Measurements from ENCODE around the gene PSMD4.
"Not testable (repeated sequence)": the region's sequence is repeated elsewhere in the genome, so short reads cannot be mapped to it uniquely, and the experiment has no call there.

The PSMD4 gene

DNA sequence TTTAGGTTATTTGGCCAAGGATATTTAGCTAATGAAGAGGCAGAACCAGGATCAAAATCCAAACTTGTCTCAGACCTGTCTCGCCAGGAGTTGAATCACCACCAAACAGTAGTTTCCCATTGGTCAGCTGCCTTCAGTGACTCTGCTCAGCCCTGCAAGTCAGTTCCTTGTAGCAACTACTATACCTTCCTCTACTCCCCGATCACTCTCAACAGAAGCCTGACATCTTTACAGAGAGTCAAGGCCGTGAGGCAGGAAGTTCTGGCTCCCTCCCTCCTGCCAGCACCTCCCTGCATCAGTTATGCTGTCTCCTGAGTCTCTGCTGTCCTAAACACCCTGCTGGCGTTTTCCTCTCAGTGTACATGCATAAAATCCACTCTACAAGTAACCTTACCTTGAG lies 13.2 kb downstream of the PSMD4 start:
- DNase-seq (ENCODE audit: low read depth in 2 of 3, low spot score in 1 of 3): no peak

DNA sequence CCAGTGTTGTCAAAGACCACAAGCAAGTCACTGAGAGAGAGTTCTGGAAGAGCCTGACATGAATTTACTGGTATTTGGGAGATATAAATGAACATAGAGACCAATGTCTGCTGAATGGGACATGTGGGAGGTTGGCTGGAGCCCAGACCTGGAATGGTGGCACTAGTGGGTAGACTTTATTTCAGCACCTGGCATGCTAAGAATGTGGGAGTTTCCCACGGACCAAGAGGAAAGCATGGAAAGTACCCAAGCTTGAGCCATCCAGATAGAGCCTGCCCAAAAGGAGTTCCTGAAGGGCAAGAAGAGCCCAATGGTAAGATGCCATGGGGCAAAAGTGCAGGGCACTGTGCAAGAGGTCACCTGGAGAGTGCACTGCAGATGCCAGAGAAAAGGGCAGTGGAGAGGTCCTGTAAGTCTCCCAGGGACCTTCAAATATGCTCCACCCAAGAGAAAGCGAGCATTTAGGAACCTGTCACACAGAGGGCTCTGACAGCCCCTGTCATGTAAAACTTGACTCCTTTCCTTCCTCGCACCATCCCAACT lies 19.5 kb downstream of the PSMD4 start:
- DNase-seq (ENCODE audit: low read depth in 2 of 3, low spot score in 1 of 3): no peak

DNA sequence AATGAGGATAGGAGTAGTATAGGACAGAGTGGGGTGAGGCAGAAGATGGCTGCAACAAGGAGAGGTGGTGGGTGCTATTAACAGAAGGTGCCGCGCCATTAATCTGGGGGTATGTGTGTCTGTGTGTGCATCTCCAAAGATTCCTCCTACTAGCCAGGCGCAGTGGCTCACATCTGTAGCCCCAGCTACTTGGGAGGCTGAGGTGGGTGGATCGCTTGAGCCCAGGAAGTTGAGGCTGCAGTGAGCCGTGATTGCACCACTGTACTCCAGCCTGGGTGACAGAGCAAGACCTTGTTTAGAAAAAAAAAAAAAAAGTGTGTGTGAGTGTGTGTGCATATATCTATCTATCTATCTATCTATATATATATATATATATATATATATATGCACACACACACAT lies 20.8 kb downstream of the PSMD4 start:
- DNase-seq (ENCODE audit: low read depth in 2 of 3, low spot score in 1 of 3): not testable (repeated sequence)

DNA sequence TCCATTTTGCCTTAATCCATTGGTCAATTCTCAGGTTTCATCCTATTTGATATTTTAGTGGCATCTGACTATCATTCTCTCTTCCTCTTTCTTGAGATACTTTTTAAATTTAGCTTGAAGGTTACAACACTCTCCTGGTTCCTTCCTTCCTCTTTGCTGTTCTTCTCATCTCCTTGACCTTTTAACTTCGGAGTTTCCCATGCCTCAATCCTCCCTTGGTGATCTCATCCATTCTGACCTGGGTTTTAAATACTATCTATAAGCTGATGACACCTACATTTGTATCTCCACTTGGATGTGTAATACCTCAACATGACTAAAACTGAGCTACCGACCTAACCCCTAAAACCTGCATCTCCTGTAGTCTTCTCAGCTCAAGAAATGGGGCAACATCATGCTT lies 22.7 kb downstream of the PSMD4 start:
- DNase-seq (ENCODE audit: low read depth in 2 of 3, low spot score in 1 of 3): peak in 1 of 3 donors; percentile 26

DNA sequence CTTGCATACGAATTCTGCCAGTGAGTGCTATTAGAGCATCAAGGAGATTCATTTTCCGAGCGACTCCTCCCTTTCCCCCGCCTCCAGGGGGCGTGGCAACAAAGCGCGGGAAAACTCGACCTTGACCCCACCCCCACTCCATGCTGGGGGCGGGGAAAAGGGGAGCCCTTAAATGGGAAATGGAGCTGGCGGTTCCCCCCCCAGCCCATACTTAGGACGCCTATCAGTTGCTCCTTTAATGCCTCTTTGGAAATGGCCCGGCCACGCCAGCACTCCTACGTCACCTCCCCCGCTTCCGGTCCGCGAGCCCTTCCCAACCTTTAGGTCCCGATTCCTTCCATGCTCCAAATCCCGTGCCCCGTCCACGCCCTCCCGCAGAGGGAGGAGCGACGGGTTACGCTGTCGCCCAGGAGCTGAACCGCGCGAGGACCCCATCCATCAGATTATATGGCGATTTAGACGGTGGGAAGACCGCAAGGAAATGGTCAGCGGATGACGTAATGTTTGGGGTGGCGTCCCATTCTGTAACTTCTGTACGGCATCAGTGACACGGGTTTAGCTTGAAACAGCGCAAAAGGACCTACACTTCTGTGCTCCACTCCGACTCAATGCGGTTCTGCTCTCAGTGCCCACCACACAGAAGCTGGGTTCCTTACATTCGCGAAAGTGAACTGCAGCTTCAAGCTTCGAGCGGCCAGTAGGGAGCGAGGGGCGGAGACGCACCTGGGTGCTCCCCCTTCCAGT lies 26.9 kb downstream of the PSMD4 start:
- DNase-seq (ENCODE audit: low read depth in 2 of 3, low spot score in 1 of 3): peak; percentile 92 to 99 (median 96)

DNA sequence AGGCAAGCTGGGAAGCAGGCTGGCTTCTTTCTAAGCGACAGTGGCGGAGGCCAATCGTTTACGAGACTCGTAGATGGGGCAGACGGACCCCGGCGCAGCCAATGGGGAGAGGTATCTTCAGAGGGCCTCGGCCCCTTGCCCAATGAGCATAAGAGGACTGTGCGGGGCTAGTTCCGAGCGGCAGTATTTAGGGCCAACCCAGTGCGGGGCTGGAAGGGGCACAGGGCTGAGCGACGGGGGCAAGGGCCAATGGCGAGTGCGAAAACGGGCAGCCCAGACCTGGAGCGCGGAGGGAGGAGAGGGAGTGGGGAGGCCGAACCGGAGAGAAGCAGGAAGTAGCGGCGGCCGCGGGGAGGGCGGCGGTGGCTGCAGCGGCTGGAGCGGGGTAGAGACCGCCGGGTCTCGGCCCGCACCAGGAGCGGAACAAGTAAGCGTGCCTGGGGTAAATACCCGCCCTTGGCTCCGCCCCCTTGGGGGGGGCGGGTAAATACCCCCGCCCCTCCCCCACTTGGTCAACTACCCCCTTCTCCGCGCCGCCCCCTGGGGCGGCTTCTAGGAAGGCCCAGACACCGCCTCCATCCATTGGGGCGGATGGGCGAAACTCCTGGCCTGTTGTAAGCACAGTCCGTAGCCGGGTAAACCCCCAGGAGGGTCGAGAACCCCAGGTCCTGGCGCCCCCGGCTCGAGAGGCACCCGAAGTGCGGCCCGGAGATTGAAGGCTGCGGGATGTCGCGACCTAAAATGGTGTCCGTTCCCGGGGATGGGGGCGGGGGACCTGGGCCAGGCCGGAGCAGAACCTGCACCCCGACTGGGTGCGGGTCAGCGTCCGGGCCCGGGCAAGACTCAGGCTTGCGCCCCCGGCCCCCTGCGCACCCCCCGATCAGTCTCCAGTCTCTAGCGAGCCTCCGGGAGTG lies 27.7 kb downstream of the PSMD4 start, which contains the start of gene ZNF687:
ZNF687 (plus strand) TSS at position 331 of the 914 bp plus-strand sequence. CDS start 3,993 bp downstream, outside the sequence.
- DNase-seq (ENCODE audit: low read depth in 2 of 3, low spot score in 1 of 3): peak; percentile 96 to 99 (median 98)

DNA sequence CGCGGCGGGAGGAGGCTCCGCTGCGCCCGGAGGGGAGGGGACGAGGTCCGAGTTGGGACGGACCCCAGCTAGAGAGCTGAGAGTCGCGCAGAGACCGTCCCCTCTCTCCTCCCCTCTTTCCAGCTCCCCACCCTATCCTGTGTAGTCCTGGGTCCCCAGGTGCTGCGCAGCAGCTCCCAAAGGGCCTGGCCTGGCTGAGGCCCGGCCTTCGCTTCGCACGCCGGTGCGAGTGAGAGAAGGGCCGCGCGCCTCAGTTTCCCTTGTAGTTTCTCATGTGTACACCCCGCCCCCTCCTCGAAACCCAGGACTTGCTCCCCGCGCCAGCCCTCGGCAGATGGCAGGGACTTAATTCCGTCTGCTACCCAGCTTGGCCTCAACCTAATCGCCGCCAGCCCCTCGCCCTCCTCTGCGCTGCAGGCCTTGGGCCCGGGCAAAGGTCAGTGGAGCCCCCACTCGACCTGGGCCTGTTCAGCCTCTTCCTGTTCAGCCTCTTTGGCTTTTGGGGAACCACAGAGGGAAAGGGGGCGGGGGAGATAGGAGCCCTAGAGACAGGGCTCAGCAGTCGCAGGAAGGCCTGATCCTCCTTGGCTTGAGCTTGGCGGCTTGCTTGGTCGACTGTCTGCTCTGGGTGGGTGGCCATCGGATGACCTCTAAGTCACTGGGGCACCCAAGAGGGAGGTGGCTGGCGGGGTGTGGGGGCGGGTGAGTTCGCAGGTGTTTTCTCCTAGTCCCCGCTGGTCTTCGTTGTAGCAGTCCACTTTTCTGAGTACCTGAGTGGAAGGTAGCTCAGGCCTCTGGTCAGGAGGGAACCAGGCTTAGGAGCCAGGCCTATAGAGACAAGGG lies 28.6 kb downstream of the PSMD4 start:
- DNase-seq (ENCODE audit: low read depth in 2 of 3, low spot score in 1 of 3): peak in 1 of 3 donors; percentile 11

DNA sequence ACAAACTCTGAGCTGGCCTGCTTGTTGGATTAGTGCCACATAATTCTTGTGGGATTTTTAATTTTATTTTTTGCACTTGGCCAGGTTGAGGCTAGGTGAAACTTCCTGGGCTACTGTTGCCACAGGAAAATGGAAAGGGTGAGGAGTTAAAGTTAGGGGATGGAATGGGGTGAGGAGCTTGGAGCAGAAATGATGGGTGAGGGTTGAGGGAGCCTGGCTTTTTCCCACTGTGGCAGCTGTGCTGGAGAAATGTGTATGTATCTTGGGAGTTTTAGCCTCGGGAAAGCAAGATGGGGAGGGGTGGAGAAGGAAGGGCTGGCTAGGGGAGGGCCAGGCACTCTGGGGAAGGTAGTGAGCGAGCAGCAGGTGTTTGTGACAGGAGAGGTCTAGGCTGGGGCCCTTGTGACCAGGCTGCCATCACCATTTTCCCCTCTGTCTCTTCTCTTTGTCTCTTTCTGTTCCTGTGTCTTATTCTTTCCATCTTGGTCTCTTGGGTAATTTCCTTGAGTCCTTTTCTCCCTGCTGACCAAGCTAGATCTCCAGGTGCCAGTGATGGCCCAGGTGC lies 29.6 kb downstream of the PSMD4 start:
- DNase-seq (ENCODE audit: low read depth in 2 of 3, low spot score in 1 of 3): no peak

DNA sequence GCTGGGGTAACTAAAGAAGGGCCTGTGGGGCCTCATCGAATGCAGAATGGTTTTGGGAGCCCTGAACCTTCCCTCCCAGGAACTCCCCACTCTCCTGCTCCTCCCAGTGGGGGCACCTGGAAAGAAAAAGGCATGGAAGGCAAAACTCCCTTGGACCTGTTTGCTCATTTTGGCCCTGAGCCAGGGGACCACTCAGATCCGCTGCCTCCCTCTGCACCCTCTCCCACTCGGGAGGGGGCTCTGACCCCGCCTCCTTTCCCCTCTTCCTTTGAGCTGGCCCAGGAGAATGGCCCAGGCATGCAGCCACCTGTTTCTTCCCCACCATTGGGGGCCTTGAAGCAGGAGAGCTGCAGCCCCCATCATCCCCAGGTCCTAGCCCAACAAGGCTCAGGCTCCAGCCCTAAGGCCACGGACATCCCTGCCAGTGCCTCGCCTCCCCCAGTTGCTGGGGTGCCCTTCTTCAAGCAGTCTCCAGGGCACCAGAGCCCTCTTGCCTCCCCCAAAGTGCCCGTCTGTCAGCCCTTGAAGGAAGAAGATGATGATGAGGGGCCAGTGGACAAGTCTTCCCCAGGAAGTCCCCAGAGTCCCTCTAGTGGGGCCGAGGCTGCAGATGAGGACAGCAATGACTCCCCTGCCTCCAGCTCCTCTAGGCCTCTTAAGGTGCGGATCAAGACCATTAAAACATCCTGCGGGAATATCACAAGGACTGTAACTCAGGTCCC lies 32.2 kb downstream of the PSMD4 start:
- no peak for DNase-seq (ENCODE audit: low read depth in 2 of 3, low spot score in 1 of 3)

DNA sequence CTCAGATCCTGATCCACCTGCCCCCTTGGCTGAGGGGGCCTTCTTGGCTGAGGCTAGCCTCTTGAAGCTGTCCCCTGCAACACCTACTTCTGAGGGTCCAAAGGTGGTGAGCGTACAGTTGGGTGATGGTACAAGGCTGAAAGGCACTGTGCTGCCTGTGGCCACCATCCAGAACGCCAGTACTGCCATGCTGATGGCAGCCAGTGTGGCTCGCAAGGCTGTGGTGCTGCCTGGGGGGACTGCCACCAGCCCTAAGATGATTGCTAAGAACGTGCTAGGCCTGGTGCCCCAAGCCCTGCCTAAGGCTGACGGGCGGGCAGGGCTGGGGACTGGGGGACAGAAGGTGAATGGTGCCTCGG lies 32.8 kb downstream of the PSMD4 start:
- no peak for DNase-seq (ENCODE audit: low read depth in 2 of 3, low spot score in 1 of 3)

DNA sequence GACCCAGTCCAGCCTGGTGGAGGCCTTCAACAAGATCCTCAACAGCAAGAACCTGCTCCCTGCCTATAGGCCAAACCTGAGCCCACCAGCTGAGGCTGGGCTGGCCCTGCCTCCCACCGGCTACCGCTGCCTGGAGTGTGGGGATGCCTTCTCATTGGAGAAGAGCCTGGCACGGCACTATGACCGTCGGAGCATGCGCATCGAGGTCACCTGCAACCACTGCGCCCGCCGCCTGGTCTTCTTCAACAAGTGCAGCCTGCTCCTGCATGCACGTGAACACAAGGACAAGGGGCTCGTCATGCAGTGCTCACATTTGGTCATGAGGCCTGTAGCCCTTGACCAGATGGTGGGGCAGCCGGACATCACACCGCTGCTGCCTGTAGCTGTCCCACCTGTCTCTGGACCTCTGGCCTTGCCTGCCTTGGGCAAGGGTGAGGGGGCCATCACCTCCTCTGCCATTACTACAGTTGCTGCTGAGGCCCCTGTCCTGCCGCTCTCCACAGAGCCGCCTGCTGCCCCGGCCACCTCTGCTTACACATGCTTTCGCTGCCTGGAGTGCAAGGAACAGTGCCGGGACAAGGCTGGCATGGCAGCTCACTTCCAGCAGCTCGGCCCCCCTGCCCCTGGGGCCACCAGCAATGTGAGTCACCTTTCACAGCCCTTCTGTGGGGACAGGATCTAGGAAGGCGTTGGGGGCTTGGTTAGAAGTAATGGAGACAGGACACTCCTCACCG lies 33.4 kb downstream of the PSMD4 start:
- no peak for DNase-seq (ENCODE audit: low read depth in 2 of 3, low spot score in 1 of 3)

DNA sequence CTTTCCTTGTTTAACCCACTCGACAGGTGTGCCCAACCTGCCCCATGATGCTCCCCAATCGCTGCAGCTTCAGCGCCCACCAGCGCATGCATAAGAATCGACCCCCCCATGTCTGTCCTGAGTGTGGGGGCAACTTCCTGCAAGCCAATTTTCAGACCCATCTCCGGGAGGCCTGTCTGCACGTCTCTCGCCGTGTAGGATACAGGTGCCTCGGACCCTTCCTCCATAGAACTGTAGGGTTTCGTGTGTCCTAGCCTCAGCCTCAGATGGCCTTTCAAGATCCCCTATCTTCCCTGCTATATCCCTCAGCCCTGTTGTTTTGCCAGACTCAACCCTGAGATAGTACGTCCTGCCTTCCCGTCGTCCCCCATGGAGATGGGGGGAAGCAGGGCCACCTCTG lies 34.0 kb downstream of the PSMD4 start:
- DNase-seq (ENCODE audit: low read depth in 2 of 3, low spot score in 1 of 3): no peak

DNA sequence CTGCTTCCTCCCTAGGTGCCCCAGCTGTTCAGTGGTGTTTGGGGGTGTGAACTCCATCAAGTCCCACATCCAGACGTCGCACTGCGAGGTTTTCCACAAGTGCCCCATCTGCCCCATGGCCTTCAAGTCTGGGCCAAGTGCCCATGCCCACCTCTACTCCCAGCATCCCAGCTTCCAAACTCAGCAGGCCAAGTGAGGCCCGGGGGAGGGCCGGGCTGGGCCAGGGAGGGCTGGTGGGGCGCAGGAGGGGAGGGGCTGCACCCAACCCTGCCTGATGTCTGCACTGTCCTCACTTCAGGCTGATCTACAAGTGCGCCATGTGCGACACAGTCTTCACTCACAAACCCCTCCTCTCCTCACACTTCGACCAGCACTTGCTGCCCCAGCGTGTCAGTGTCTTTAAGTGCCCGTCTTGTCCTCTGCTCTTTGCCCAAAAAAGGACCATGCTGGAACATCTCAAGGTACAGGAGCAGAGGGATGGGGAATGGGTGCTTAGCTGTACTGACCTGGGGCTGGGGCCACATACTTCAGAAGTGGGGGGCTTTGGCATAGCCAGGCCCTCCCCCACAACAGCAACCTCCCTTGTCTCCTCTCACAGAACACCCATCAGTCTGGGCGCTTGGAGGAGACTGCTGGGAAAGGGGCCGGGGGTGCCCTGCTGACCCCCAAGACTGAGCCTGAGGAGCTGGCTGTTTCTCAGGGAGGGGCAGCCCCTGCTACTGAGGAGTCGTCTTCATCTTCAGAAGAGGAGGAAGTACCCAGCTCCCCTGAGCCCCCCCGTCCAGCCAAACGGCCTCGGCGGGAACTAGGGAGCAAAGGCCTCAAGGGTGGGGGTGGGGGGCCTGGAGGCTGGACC lies 34.8 kb downstream of the PSMD4 start:
- DNase-seq (ENCODE audit: low read depth in 2 of 3, low spot score in 1 of 3): no peak

DNA sequence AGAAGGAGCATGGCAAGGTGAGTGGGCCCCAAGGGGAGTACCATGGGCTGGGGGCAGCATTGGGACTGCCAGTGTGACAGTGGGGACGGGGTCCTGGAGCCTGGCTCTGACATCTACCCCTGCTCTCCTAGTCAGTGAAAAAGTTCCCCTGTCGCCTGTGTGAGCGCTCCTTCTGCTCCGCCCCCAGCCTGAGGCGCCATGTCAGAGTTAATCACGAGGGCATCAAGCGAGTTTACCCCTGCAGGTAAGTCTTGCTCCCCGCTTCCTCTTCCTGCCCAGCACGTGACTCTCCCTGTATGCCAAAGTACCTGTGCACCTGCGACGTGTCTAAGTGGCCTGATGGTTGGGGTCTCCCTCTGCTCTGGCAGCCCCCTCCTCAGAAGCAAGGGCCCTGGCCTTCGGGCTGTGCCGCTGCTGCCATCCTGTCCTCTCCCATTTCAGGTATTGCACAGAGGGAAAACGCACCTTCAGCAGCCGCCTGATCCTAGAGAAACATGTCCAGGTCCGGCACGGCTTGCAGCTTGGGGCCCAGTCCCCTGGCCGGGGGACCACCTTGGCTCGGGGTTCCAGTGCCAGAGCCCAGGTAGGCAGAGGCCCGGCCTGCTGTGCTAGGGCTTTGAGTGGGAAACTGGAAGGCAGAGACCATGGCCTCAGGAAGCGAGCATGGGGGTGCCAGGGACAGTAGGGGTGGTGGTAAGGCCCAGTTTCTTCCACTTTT lies 35.6 kb downstream of the PSMD4 start:
- no peak for DNase-seq (ENCODE audit: low read depth in 2 of 3, low spot score in 1 of 3)

DNA sequence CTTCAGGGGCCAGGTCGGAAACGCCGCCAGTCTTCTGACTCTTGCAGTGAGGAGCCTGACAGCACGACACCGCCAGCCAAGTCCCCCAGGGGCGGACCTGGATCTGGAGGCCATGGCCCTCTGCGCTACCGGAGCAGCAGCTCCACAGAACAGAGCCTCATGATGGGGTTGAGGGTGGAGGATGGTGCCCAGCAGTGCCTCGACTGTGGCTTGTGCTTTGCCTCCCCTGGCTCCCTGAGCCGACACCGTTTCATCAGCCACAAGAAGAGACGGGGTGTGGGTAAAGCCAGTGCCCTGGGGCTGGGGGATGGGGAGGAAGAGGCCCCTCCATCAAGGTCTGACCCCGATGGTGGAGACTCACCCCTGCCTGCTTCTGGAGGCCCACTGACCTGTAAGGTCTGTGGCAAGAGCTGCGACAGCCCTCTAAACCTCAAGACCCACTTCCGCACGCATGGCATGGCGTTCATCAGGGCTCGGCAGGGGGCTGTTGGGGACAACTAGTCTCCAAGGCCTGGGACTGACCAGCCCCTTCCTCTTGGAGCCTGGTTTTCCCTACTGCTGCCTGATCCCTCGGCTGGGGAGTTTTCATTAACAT lies 36.3 kb downstream of the PSMD4 start:
- no peak for DNase-seq (ENCODE audit: low read depth in 2 of 3, low spot score in 1 of 3)

DNA sequence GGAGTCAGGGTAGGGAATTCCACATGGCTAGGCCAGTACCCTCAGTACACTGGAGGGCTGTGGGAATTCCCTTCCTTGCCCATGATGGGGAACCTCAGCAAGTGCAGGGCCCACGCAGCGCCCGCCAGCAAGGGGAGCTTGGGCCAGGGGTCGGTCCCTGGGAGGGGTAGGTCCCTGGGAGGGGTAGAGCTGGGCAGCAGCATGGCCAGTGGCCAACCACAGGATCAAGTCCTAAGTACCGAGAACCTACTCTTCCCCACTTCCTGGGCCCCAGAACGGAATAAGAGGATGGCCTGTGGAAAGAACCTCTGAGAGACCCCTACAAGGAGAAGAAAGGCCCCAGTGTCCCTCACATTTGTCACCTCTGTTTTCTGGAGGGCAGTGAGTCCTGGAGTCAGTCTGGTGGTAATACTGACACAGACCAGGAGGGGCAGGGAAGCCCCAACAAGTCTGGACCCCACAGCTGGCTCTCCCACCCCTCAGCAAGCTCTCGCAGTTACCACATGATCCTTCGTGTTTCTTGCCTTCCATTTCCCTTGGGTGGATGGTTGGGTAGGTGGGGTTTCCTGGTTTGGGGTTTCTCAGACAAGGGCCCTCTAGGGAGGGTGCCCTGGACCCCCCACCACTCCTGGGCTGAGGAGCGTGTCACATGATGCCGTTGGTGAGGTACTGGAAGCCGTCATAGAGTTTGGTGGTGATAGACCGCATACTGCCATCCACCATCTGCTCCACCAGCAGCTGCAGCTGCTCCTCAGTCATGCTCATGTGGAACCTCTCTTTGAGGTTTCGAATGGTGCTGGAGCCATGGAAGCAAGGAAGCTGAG lies 37.9 kb downstream of the PSMD4 start:
- no peak for DNase-seq (ENCODE audit: low read depth in 2 of 3, low spot score in 1 of 3)

DNA sequence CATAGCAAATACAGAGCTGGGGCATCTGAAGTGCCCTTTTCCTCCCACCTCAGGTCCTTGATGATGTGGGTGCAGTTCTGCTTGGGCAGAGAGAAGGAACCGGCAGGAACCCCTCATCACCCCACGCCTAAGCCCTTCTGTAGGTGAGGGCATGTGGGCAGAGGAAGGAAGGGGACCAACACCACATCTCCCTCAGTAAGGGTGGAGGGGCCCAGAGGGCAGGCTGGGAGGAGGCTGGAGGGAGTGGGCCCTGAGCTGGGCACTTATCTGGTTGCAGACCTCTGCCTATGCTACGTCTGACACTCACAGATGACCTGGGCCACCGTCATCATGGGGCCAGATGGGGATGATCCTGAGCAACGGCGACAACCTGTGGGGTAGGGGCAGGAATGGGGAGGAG lies 38.6 kb downstream of the PSMD4 start:
- no peak for DNase-seq (ENCODE audit: low read depth in 2 of 3, low spot score in 1 of 3)
